Measurements from ENCODE around the gene AHNAK.
"Not testable (repeated sequence)": the region's sequence is repeated elsewhere in the genome, so short reads cannot be mapped to it uniquely, and the experiment has no call there.

The AHNAK gene

DNA sequence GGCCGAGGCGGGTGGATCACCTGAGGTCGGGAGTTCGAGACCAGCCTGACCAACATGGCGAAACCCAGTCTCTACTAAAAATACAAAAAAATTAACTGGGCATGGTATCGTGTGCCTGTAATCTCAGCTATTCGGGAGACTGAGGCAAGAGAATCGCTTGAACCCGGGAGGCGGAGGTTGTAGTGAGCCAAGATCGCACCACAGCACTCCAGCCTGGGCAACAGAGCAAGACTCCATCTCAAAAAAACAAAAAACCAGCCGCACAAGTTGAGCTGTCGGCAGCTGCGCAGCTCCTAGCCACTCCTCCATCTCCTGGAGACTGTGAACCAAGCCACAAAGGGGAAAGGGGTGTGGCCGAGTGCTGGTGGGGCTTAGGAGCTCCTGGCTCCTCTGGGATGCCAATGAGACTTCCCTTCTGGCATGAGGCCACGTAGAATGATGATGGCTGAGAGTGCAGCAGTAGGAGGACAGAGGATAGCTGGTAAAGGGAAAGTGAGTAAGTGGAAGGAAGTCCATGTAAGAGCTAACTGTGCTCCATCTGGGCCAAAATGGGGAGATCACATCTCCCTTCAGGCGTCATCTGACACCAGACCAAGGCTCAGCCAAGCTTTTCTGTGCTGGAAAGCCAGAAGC, 47.2 kb downstream of the AHNAK start:
- not testable (repeated sequence) for DNase-seq (ENCODE audit: low read depth in 2 of 3, low spot score in 2 of 3)

DNA sequence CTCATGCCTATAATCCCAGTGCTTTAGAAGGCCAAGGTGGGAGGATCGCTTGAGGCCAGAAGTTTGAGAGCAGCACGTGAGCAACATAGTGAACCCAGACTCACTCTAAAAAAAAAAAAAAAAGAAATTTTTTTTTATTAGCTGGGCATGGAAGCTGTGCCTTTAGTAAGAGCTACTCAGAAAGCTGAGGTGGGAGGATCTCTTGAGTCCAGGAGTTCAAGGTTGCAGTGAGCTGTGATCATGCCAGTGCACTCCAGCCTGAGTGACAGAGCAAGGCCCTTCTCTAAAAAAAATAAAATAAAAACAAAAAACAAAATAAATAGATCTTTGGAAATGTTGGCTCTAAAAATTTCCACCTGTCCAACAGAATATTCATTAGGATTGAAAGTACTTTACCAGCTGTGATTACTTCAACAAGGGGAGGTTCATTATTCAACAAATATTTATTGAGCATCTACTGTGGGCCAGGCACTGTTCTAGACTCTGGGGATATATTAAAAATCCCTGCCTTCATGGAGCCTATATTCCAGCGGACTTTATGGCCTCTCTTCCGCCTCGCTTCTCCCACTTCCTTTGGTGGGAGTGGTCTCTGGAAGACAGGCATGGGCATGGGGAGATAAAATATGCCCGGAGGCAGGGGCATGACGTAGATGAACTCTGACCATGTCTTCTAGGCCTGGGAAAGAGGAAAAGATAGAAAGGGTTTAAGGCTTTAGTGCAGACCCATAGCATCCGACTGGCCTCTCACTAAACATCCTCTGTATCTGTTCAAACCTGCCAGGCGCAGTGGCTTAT, 47.9 kb downstream of the AHNAK start:
- DNase-seq (ENCODE audit: low read depth in 2 of 3, low spot score in 2 of 3) = no peak

DNA sequence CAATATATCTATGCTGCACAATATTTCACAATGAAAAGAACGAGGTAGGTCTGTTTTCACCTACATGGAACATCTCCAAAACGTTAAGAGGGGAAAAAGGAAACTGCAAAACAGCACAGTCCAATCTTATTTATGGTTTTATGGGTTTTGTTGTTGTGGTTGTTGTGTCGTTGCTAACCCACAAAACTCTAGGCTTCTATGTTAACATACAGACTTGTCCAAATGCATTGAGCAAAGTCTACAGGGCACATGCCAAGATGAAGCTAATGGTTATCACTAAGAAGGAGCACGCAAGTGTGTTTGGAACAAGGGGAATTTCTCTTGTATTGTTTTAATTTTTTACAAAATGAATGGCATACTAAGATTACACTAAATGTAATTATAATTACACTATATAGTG, 48.6 kb downstream of the AHNAK start:
- no peak for DNase-seq (ENCODE audit: low read depth in 2 of 3, low spot score in 2 of 3)

GRCh38 chr11:62497132-62497801, 49.3 kb downstream of the AHNAK start:
- no peak for DNase-seq (ENCODE audit: low read depth in 2 of 3, low spot score in 2 of 3)

DNA sequence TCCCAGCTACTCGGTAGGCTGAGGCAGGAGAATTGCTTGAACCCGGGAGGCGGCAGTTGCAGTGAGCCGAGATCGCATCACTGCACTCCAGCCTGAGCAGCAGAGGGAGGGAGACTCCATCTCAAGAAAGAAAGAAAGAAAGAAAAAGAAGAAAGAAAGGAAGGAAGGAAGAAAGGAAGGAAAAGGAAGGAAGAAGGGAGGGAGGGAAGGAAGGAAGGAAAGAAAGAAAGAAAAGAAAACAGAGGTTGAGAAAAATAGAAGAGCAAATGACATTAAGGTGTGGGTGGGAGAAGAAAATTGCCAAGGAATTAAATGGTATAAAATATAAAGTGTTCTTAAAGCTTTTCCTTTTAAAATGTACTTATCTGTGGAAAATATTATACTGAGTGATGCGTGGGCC, 49.9 kb downstream of the AHNAK start:
- no peak for DNase-seq (ENCODE audit: low read depth in 2 of 3, low spot score in 2 of 3)

DNA sequence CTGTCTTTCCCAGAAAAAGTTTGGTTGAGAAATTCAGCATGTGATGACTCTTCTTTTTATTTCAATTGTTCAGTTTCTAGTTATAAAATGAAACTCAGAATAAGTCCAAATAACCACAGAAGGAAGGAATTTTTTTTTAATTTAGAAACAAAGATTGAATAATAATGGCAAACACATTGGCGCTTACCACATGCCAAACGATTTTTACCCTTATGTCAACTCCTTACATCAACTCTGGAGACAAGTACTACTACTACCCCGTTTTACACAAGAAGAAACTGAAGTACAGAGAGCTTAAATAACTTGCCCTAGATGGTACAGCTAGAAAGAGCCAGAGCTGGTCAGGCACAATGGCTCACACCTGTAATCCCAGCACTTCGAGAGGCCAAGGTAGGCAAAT, 52.4 kb downstream of the AHNAK start:
- DNase-seq (ENCODE audit: low read depth in 2 of 3, low spot score in 2 of 3) = no peak

DNA sequence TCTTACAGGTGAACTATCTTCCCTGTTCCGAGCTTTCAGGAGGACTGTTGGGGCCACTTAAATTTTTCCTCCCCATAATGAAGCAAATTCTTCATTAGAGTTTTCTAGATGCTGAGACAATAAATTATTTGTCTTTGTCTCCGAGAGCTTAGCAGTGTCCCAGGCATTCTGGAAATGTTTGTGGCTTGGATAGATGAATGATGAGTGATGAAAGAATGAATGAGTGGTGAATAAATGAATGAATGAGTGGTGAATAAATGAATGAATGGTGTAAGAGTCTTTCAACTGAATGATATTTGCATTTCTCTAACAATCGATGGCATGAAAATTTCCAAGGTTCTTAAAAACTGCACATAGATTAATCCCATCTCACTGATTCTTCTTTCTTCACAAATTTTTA, 52.8 kb downstream of the AHNAK start:
- DNase-seq (ENCODE audit: low read depth in 2 of 3, low spot score in 2 of 3) = no peak

- no peak for DNase-seq (ENCODE audit: low read depth in 2 of 3, low spot score in 2 of 3)
These were observed 54.0 kb downstream of the AHNAK start for GRCh38 chr11:62492586-62492985.

DNA sequence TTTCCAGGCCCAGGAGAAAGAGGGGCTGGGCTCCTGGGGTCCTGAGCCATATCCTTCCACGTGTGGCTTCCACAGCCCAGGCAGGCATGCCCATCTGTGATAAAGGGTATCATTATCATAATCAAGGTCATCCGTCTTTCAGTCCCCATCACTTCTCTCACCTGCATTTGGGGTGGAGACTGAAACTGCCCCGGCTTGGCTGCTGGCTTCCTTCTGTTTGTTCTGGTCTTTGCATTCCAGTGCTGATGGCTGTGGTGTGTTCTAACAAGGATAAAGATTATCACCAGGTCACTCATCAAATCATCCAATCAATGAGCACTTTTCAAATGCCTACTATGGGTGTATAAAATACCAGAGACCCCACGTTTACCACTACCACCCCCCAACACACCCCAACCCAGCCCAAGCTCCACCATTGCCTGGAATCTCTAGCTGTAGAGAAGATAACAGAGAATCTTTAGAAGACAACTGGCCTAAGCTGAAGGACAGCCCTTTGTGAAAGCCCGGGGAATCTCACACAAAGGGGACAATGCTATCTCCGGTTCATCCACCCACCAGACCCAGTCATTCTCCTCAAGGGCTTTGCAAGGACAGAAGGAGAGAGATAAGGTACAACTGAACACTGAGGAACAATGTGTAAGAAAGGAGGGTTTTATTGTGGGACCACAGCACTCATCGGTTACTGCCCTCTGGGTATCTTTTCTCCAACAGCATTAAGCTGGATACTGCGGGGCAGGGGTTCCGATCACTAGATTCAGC, 54.9 kb downstream of the AHNAK start:
- no peak for DNase-seq (ENCODE audit: low read depth in 2 of 3, low spot score in 2 of 3)

DNA sequence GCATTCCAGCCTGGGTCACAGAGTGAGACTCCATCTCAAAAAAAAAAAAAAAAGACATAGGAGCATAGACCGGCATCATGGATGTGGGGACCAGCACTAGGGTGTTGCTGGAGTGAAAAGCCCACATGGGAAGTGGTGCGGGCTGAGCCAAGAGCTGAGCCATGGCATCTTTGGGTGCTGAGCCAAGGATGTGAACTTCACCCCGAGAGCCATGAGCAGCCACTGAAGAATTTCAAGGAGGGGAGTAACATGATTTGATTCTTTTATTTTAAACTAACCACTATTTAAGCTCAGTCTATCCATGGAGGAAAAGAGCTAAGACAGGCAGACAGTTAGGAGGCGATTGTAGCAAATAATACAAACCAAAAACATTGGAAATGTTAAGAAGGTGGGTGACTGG, 57.4 kb downstream of the AHNAK start:
- DNase-seq (ENCODE audit: low read depth in 2 of 3, low spot score in 2 of 3) = no peak

- no peak for DNase-seq (ENCODE audit: low read depth in 2 of 3, low spot score in 2 of 3)
These were observed 58.7 kb downstream of the AHNAK start for GRCh38 chr11:62487738-62488551.

DNA sequence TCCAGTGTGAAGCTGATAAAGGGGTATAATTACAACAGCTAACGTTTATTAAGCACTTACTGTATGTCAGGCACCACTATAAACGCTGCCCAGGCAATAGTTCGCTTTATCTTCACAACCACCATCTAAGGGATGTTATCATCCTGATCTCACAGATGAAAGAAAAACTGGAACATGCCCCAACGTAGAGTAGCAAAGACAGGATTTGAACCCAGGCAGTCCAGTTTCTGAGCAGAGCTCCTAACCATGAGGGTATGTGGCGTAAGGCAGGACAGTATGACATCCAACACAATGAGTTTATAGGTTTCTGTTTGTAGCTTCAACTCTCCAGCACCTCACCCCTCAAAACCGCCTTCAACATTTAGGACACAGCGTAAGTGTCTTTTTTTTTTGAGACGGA, 59.5 kb downstream of the AHNAK start:
- DNase-seq (ENCODE audit: low read depth in 2 of 3, low spot score in 2 of 3) = no peak

- no peak for DNase-seq (ENCODE audit: low read depth in 2 of 3, low spot score in 2 of 3)
These were observed 62.3 kb downstream of the AHNAK start for GRCh38 chr11:62484352-62484751.

GRCh38 chr11:62482753-62483152, 63.9 kb downstream of the AHNAK start:
- no peak for DNase-seq (ENCODE audit: low read depth in 2 of 3, low spot score in 2 of 3)

DNA sequence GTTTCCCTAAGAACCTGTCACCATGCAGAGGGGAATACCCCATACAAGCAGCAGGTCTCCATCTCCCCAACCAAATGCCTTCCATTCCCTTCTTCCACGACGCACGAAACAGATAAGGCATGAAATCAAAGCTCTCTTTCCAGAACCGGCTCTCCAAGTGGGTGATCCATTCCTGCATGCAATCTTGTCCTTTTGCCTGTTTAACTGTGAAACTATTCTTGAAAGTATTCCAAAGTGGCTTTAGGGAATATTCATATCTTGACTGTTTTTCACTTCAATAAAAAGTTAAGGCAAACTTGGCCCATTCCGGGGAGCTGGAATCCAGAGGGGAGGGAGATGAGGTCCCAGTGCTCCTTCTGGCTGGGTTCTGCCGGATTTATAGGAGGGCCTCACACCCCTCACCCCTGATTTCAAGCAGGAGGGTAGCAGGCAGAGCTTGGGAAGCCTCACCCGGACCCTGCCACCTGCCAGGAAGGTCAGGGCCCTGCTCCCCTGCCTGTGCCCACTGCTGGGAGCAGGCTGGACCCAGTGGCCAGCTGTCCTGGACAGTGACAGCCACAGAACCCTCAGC, 66.9 kb downstream of the AHNAK start:
- no peak for DNase-seq (ENCODE audit: low read depth in 2 of 3, low spot score in 2 of 3)

DNA sequence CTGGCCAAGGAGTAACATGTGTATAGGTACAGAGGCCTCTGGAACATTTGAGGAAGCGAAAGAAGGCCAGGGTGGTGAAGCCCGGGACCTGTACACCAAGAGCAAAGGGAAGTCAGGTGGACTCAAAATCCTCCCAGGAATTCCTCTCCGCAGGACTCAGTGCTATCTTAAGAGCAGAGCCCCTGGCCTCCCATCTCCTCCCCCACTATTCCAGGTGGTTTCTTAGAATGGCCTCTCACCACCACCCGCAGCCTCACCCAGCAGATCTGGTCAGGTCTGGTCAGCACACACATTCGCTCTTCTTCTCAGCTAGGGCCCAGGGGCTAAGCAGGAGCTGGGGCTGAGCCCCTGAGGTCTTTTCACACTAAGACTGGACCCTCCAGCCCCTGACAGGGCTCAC, 68.7 kb downstream of the AHNAK start:
- no peak for DNase-seq (ENCODE audit: low read depth in 2 of 3, low spot score in 2 of 3)

- DNase-seq (ENCODE audit: low read depth in 2 of 3, low spot score in 2 of 3) = no peak
These were observed 74.3 kb downstream of the AHNAK start for GRCh38 chr11:62472063-62472884.

DNA sequence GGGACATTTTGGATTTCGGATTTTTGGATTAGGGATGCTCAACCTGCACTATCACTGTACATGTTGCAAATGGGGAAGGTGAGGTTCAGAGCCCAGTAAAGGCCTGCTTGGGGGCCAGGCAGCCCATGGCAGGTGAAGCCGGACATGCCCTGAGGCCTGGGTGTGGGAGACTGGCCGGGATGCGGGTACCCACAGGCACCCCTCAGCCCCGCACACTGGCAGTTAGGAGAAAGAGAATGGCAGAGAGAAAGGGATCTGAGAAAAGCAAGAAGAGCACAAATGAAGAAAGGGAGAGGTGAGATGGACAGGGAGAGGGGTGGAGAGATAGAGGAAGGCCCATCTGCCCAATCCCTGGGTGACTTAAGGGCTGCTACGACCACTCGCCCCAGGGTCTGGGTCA, 75.0 kb downstream of the AHNAK start:
- no peak for DNase-seq (ENCODE audit: low read depth in 2 of 3, low spot score in 2 of 3)

DNA sequence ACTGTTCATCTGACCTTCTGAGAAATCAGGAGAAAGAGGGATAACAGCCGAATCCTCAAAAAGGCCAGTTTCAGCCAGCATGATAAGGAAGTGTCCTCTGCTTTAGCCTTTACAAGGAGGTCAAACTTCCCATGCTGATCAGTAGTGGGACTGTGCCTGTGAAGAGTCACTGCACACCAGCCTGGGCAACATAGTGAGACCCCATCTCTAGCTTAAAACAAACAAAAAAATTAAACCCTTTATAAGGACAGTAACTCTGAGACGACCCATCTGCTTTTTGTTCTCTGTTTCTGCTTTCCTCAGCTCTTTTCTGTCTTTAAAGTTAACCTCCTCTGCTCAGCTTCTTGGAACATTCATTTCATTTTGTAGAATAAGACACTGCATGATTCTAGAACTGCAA, 78.0 kb downstream of the AHNAK start:
- no peak for DNase-seq (ENCODE audit: low read depth in 2 of 3, low spot score in 2 of 3)

DNA sequence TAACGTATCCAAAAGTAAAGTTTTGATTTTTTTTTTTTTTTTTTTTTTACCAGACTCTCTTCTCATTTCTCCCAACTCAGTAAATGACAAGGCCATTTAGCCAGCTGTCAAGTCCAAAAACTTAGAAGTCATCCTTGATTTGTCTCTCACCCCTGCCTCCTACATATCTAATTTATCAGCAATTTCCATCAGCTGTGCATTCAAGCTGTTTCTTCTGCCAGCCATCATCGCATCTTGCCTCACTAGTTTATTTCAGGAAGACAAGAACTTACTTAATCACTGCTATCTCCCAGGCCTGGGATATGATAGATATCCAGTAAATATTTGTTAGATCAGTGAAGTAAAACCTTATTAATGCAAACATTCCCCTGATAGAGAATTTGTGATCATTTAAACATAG, 80.2 kb downstream of the AHNAK start:
- no peak for DNase-seq (ENCODE audit: low read depth in 2 of 3, low spot score in 2 of 3)

Data from activated CD8-positive, alpha-beta memory T cell treated with anti-CD3 and anti-CD28 coated beads for 48 hours (primary cell).